BLaER1 treated with 17β-estradiol and CSF1 and Interleukin-3, amounts not matched to agents 10 nM and 100 nM (cell line): Measurements from ENCODE around the gene SLC10A2.

ENCODE experiments used
- H3K27ac ChIP-seq, 11 experiments: shearing (Covaris generic); formaldehyde crosslinking; 2 replicates each; pipeline ENCODE4 v1.8.1; 2022
- H3K27me3 ChIP-seq, 11 experiments: shearing (Covaris generic); formaldehyde crosslinking; 2 replicates each; pipeline ENCODE4 v1.8.1; 2022
- H3K36me3 ChIP-seq, 11 experiments: shearing (Covaris generic); formaldehyde crosslinking; 2 replicates each; pipeline ENCODE4 v1.8.1; 2022
- H3K4me1 ChIP-seq, 10 experiments: shearing (Covaris generic); formaldehyde crosslinking; 2 replicates each; pipeline ENCODE4 v1.8.1; 2022
- H3K4me2 ChIP-seq, 11 experiments: shearing (Covaris generic); formaldehyde crosslinking; 2 replicates each; pipeline ENCODE4 v1.8.1; 2022
- H3K4me3 ChIP-seq, 10 experiments: shearing (Covaris generic); formaldehyde crosslinking; 2 replicates each; pipeline ENCODE4 v1.8.1; 2022
- H3K9ac ChIP-seq, 11 experiments: shearing (Covaris generic); formaldehyde crosslinking; 2 replicates each; pipeline ENCODE4 v1.8.1; 2022
- H3K9me3 ChIP-seq, 11 experiments: shearing (Covaris generic); formaldehyde crosslinking; replicated peaks in 1 of 11; 2 replicates each; pipeline ENCODE4 v1.8.1; 2022
- H4K20me1 ChIP-seq, 11 experiments: shearing (Covaris generic); formaldehyde crosslinking; 2 replicates each; pipeline ENCODE4 v1.8.1; 2022
- Cebpa-rat ChIP-seq, 11 experiments: shearing (Covaris generic); IDR thresholded peaks; 2 replicates each; pipeline ENCODE4 v1.8.1; 2022

Gene SLC10A2

GRCh38 chr13:103063376-103063775 is 2.8 kb downstream of the SLC10A2 start:
- H3K4me1 ChIP-seq, result no peaks in the 10 kb centered on the region
- peak in 3 of 11 experiments; percentile 32 to 72 (median 44); a peak in 3 of 22 replicates for TF ChIP-seq Cebpa-rat (IDR thresholded peaks at IDR 0.05)
- H3K9ac ChIP-seq, result no peak overlapping the region

GRCh38 chr13:103062079-103062478 is 4.1 kb downstream of the SLC10A2 start:
- Histone ChIP-seq H3K4me1 (no peaks in the 10 kb centered on the region), H3K27me3 (no peaks in the 10 kb centered on the region), H3K9me3 (peaks cover 15 to 29% (median 26%) of the 10 kb centered on the region in 11 experiments), H4K20me1 (no peaks in the 10 kb centered on the region), H3K36me3 (no peaks in the 10 kb centered on the region), H3K9ac (no peak overlapping the region), H3K27ac (no peak overlapping the region), H3K4me2 (no peak overlapping the region), H3K4me3 (no peak overlapping the region)
- no peak for TF ChIP-seq Cebpa-rat (IDR thresholded peaks at IDR 0.05)

More at GRCh38 chr13:103063376-103063775, 2.8 kb downstream of the SLC10A2 start:
- no peaks in the 10 kb centered on the region for H3K36me3 ChIP-seq
- no peak overlapping the region for H3K4me2 ChIP-seq
- H4K20me1 ChIP-seq, result no peaks in the 10 kb centered on the region
- no peak overlapping the region for H3K27ac ChIP-seq
- no peaks in the 10 kb centered on the region for H3K27me3 ChIP-seq
- H3K4me3 ChIP-seq, result no peak overlapping the region
- H3K9me3 ChIP-seq, result peaks cover 2 to 16% (median 13%) of the 10 kb centered on the region in 11 experiments; a peak in 19 of 22 replicates

- H3K4me3 ChIP-seq, result no peak overlapping the region
- TF ChIP-seq Cebpa-rat (IDR thresholded peaks at IDR 0.05), result no peak
- H3K4me1 ChIP-seq, result peaks cover 0 to 5% (median 0%) of the 10 kb centered on the region in 10 experiments; a peak in 3 of 20 replicates
- no peak overlapping the region for H3K9ac ChIP-seq
- H3K9me3 ChIP-seq, result peaks cover 47 to 66% (median 61%) of the 10 kb centered on the region in 11 experiments
- no peaks in the 10 kb centered on the region for H4K20me1 ChIP-seq
- H3K36me3 ChIP-seq, result 0 out of 22 replicates have a peak, but pooled peaks cover 0 to 5% (median 0%) of the 10 kb centered on the region in 11 experiments
- H3K4me2 ChIP-seq, result no peak overlapping the region
- H3K27ac ChIP-seq, result no peak overlapping the region
- no peaks in the 10 kb centered on the region for H3K27me3 ChIP-seq
Measured at GRCh38 chr13:103056008-103056407, 10.2 kb downstream of the SLC10A2 start.

- no peak for TF ChIP-seq Cebpa-rat (IDR thresholded peaks at IDR 0.05)
Measured at GRCh38 chr13:103055166-103055565, 11.1 kb downstream of the SLC10A2 start.

GRCh38 chr13:103046676-103047075 is 19.5 kb downstream of the SLC10A2 start:
- peaks cover 0 to 5% (median 0%) of the 10 kb centered on the region in 10 experiments; a peak in 2 of 20 replicates for H3K4me1 ChIP-seq
- H4K20me1 ChIP-seq, result no peaks in the 10 kb centered on the region
- no peak overlapping the region for H3K4me3 ChIP-seq
- no peak overlapping the region for H3K9ac ChIP-seq
- H3K9me3 ChIP-seq, result peaks cover 0 to 11% (median 4%) of the 10 kb centered on the region in 11 experiments; a peak in 9 of 22 replicates
- TF ChIP-seq Cebpa-rat (IDR thresholded peaks at IDR 0.05), result no peak
- H3K4me2 ChIP-seq, result no peak overlapping the region
- no peaks in the 10 kb centered on the region for H3K36me3 ChIP-seq
- no peak overlapping the region for H3K27ac ChIP-seq
- no peaks in the 10 kb centered on the region for H3K27me3 ChIP-seq

More at GRCh38 chr13:103055166-103055565, 11.1 kb downstream of the SLC10A2 start:
- Histone ChIP-seq H3K4me1 (peaks cover 0 to 5% (median 0%) of the 10 kb centered on the region in 10 experiments; a peak in 3 of 20 replicates), H4K20me1 (no peaks in the 10 kb centered on the region), H3K36me3 (0 out of 22 replicates have a peak, but pooled peaks cover 0 to 5% (median 0%) of the 10 kb centered on the region in 11 experiments), H3K27ac (no peak overlapping the region), H3K4me2 (peak overlapping the region in 2 of 11 experiments; percentile 12 to 15; a peak in 2 of 22 replicates), H3K9me3 (peaks cover 47 to 66% (median 62%) of the 10 kb centered on the region in 11 experiments), H3K27me3 (no peaks in the 10 kb centered on the region), H3K4me3 (no peak overlapping the region), H3K9ac (no peak overlapping the region)

GRCh38 chr13:103044056-103044455 is 22.2 kb downstream of the SLC10A2 start:
- Histone ChIP-seq H3K9me3 (peaks cover 0 to 24% (median 10%) of the 10 kb centered on the region in 11 experiments; a peak in 11 of 22 replicates), H3K4me2 (no peak overlapping the region), H3K9ac (no peak overlapping the region), H4K20me1 (no peaks in the 10 kb centered on the region), H3K36me3 (no peaks in the 10 kb centered on the region), H3K27ac (no peak overlapping the region), H3K4me1 (peaks cover 0 to 5% (median 0%) of the 10 kb centered on the region in 10 experiments; a peak in 2 of 20 replicates), H3K27me3 (no peaks in the 10 kb centered on the region), H3K4me3 (no peak overlapping the region)
- no peak for TF ChIP-seq Cebpa-rat (IDR thresholded peaks at IDR 0.05)

- Histone ChIP-seq H3K4me3 (no peak overlapping the region), H3K9me3 (peaks cover 0 to 39% (median 12%) of the 10 kb centered on the region in 11 experiments; a peak in 11 of 22 replicates), H3K27ac (no peak overlapping the region), H3K36me3 (no peaks in the 10 kb centered on the region), H3K9ac (no peak overlapping the region), H3K4me1 (peaks cover 0 to 9% (median 2%) of the 10 kb centered on the region in 10 experiments; a peak in 8 of 20 replicates), H3K4me2 (no peak overlapping the region), H4K20me1 (no peaks in the 10 kb centered on the region), H3K27me3 (no peaks in the 10 kb centered on the region)
- no peak for TF ChIP-seq Cebpa-rat (IDR thresholded peaks at IDR 0.05)
Measured at GRCh38 chr13:103040006-103040405, 26.2 kb downstream of the SLC10A2 start.

GRCh38 chr13:103039183-103039582 is 27.0 kb downstream of the SLC10A2 start:
- Histone ChIP-seq H3K27me3 (no peaks in the 10 kb centered on the region), H4K20me1 (no peaks in the 10 kb centered on the region), H3K4me3 (no peak overlapping the region), H3K36me3 (no peaks in the 10 kb centered on the region), H3K27ac (no peak overlapping the region), H3K4me2 (no peak overlapping the region), H3K9ac (no peak overlapping the region), H3K9me3 (peaks cover 0 to 39% (median 8%) of the 10 kb centered on the region in 11 experiments; a peak in 11 of 22 replicates), H3K4me1 (peaks cover 0 to 17% (median 5%) of the 10 kb centered on the region in 10 experiments; a peak in 11 of 20 replicates)
- no peak for TF ChIP-seq Cebpa-rat (IDR thresholded peaks at IDR 0.05)

GRCh38 chr13:103036268-103036667 is 29.9 kb downstream of the SLC10A2 start:
- Histone ChIP-seq H3K4me2 (no peak overlapping the region), H4K20me1 (no peaks in the 10 kb centered on the region), H3K9me3 (peaks cover 0 to 31% (median 12%) of the 10 kb centered on the region in 11 experiments; a peak in 13 of 22 replicates), H3K36me3 (no peaks in the 10 kb centered on the region), H3K4me3 (no peak overlapping the region), H3K27ac (no peak overlapping the region), H3K4me1 (peaks cover 0 to 41% (median 32%) of the 10 kb centered on the region in 10 experiments; a peak in 17 of 20 replicates), H3K9ac (no peak overlapping the region), H3K27me3 (no peaks in the 10 kb centered on the region)
- TF ChIP-seq Cebpa-rat (IDR thresholded peaks at IDR 0.05), result no peak
